ENCODE data around the gene ING3. TPM values are rescaled to one million over a fixed set of nuclear protein-coding genes. Genes with fewer than 3 reads are reported as not detected.

Gene ING3
- total RNA-seq, 2 experiments from 2014 or later = 21.7 to 24.1 TPM

- no peak overlapping the region for H3K4me3 Mint-ChIP-seq
- POLR2A ChIA-PET = interaction anchor here (1.3 to 1.9 kb wide), 2 partner anchors 9 kb away, joined by 4 to 9 read pairs; partner anchors contain the start of gene ING3
These were observed 10.1 kb downstream of the ING3 start for GRCh38 chr7:120960714-120961113.

DNA sequence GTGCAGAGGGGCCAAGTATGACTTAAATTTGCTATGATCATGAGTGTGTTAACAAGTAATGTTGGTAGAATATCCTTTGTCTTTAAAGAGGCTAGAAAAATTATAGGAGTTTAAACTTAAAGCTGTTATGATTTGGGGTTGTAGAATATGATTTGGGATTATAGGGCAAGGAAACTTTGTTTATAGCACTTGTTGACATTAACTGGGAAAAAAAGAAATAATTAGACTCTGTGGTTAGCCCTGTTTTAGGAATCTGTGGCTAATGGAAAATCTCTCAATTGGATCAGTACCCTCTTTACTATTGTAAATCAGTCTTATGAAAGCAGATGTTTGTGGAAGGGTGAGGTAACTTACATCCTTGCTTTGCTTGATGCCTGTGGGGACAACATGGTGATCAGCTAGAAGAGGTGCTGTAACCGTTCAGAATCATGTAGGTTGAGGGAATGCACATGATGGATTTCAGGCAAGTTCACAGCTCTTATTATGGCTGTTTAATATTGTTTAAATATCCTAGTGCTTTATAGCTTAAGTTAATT is 11.1 kb downstream of the ING3 start:
- H3K9me3 Mint-ChIP-seq = no peaks in the 10 kb centered on the region
- peaks cover 14% of the 10 kb centered on the region for H3K4me1 Mint-ChIP-seq (ENCODE audit: low read depth)
- TF ChIP-seq, protein P1, sequence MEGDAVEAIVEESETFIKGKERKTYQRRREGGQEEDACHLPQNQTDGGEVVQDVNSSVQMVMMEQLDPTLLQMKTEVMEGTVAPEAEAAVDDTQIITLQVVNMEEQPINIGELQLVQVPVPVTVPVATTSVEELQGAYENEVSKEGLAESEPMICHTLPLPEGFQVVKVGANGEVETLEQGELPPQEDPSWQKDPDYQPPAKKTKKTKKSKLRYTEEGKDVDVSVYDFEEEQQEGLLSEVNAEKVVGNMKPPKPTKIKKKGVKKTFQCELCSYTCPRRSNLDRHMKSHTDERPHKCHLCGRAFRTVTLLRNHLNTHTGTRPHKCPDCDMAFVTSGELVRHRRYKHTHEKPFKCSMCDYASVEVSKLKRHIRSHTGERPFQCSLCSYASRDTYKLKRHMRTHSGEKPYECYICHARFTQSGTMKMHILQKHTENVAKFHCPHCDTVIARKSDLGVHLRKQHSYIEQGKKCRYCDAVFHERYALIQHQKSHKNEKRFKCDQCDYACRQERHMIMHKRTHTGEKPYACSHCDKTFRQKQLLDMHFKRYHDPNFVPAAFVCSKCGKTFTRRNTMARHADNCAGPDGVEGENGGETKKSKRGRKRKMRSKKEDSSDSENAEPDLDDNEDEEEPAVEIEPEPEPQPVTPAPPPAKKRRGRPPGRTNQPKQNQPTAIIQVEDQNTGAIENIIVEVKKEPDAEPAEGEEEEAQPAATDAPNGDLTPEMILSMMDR (IDR thresholded peaks at IDR 0.05) = no peak
- CTCF ChIA-PET = interaction anchor here (0.6 to 1.3 kb wide), 2 partner anchors 104 to 155 kb away, joined by 3 read pairs; no protein-coding TSS in a partner anchor
- no peak overlapping the region for H3K27ac Mint-ChIP-seq
- no peak for ATAC-seq
- peaks cover 28% of the 10 kb centered on the region for H3K36me3 Mint-ChIP-seq (ENCODE audit: low read depth)
- intact Hi-C loops (cut with micrococcal nuclease) = no loop called here
- no peak for DNase-seq
- POLR2A ChIA-PET = interaction anchor here (0.7 to 1.9 kb wide), 2 partner anchors 10 to 13 kb away, joined by 3 to 9 read pairs; partner anchors contain the start of gene ING3
- H3K4me3 Mint-ChIP-seq = no peak overlapping the region
- H3K27me3 Mint-ChIP-seq = no peaks in the 10 kb centered on the region

More at GRCh38 chr7:120960714-120961113, 10.1 kb downstream of the ING3 start:
- H3K27ac Mint-ChIP-seq = no peak overlapping the region
- DNase-seq (no peak), ATAC-seq (no peak)
- intact Hi-C loops (cut with micrococcal nuclease) = no loop called here
- CTCF ChIA-PET = no interaction called here
- peaks cover 32% of the 10 kb centered on the region for H3K36me3 Mint-ChIP-seq (ENCODE audit: low read depth)
- TF ChIP-seq, protein P1 (IDR thresholded peaks at IDR 0.05) = no peak
- H3K4me1 Mint-ChIP-seq (ENCODE audit: low read depth) = peaks cover 16% of the 10 kb centered on the region
- no peaks in the 10 kb centered on the region for H3K9me3 Mint-ChIP-seq
- H3K27me3 Mint-ChIP-seq = no peaks in the 10 kb centered on the region

DNA sequence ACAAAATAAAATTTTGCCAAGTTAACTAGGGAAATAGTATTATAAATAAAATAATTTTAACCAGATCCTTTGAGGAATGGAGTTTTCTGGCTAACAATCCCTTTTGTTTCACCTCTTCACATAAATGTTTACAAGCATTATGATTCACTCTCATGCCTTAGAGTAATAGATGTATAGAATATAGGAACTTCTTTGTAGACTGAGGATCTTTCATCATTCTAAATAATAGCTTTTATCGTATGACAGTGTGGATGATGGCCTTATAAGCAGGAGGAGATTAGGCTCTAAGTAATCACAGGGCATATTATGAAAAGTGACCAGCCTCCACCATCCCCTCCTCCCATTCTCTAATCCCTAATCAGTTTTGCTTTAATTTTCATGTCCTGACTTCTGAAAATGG is 13.5 kb downstream of the ING3 start:
- ChIA-PET CTCF (no interaction called here), POLR2A (interaction anchor here (1.0 kb wide), 1 partner anchor 18 kb away, joined by 3 read pairs; no protein-coding TSS in a partner anchor)
- intact Hi-C loops (cut with micrococcal nuclease) = no loop called here
- TF ChIP-seq, protein P1 (IDR thresholded peaks at IDR 0.05) = no peak
- peaks cover 24% of the 10 kb centered on the region for H3K36me3 Mint-ChIP-seq (ENCODE audit: low read depth)
- DNase-seq (no peak), ATAC-seq (no peak)
- no peak overlapping the region for H3K4me3 Mint-ChIP-seq
- no peaks in the 10 kb centered on the region for H3K9me3 Mint-ChIP-seq
- H3K4me1 Mint-ChIP-seq (ENCODE audit: low read depth) = peaks cover 11% of the 10 kb centered on the region
- H3K27ac Mint-ChIP-seq = no peak overlapping the region
- H3K27me3 Mint-ChIP-seq = no peaks in the 10 kb centered on the region

GRCh38 chr7:120966961-120967360 is 16.4 kb downstream of the ING3 start:
- Mint-ChIP-seq H3K36me3 (ENCODE audit: low read depth) (peaks cover 25% of the 10 kb centered on the region), H3K9me3 (no peaks in the 10 kb centered on the region), H3K4me3 (no peak overlapping the region), H3K4me1 (ENCODE audit: low read depth) (peaks cover 1% of the 10 kb centered on the region), H3K27me3 (no peaks in the 10 kb centered on the region), H3K27ac (no peak overlapping the region)
- ChIA-PET CTCF (interaction anchor here (1.2 to 1.3 kb wide), 2 partner anchors 9 to 19 kb away, joined by 3 to 4 read pairs; no protein-coding TSS in a partner anchor), POLR2A (no interaction called here)
- TF ChIP-seq, protein P1 (IDR thresholded peaks at IDR 0.05) = no peak
- no peak for DNase-seq
- intact Hi-C loops (cut with micrococcal nuclease) = no loop called here
- no peak for ATAC-seq

- ChIA-PET POLR2A (no interaction called here), CTCF (interaction anchor here (1.2 kb wide), 1 partner anchor 14 kb away, joined by 4 read pairs; the partner anchor contains the start of gene CPED1)
- no peaks in the 10 kb centered on the region for H3K4me1 Mint-ChIP-seq (ENCODE audit: low read depth)
- DNase-seq = no peak
- H3K4me3 Mint-ChIP-seq = no peak overlapping the region
- H3K27ac Mint-ChIP-seq = no peak overlapping the region
- no peaks in the 10 kb centered on the region for H3K9me3 Mint-ChIP-seq
- TF ChIP-seq, protein P1 (IDR thresholded peaks at IDR 0.05) = no peak
- intact Hi-C loops (cut with micrococcal nuclease) = no loop called here
- ATAC-seq = no peak
- H3K36me3 Mint-ChIP-seq (ENCODE audit: low read depth) = peaks cover 33% of the 10 kb centered on the region
- no peaks in the 10 kb centered on the region for H3K27me3 Mint-ChIP-seq
These were observed 23.3 kb downstream of the ING3 start for GRCh38 chr7:120973849-120974248.

All from activated CD8-positive, alpha-beta T cell treated with anti-CD3 and anti-CD28 coated beads for 36 hours (primary cell).